GM10847 (cell line): ENCODE data around the gene SPHK2.

ENCODE experiments used
- POLR2A ChIP-seq: IDR thresholded peaks from 2 replicates; pipeline ENCODE4 v1.6.1; 2011; ENCODE audit not compliant: insufficient read length; ENCODE audit errors: extremely low read depth

SPHK2 gene

GRCh38 chr19:48628486-48629296 lies 9.4 kb downstream of the SPHK2 start:
- TF ChIP-seq POLR2A: no peak

GRCh38 chr19:48629297-48629598 lies 9.9 kb downstream of the SPHK2 start:
- no peak for TF ChIP-seq POLR2A

GRCh38 chr19:48629599-48630295 lies 10.4 kb downstream of the SPHK2 start:
- TF ChIP-seq POLR2A: no peak

DNA sequence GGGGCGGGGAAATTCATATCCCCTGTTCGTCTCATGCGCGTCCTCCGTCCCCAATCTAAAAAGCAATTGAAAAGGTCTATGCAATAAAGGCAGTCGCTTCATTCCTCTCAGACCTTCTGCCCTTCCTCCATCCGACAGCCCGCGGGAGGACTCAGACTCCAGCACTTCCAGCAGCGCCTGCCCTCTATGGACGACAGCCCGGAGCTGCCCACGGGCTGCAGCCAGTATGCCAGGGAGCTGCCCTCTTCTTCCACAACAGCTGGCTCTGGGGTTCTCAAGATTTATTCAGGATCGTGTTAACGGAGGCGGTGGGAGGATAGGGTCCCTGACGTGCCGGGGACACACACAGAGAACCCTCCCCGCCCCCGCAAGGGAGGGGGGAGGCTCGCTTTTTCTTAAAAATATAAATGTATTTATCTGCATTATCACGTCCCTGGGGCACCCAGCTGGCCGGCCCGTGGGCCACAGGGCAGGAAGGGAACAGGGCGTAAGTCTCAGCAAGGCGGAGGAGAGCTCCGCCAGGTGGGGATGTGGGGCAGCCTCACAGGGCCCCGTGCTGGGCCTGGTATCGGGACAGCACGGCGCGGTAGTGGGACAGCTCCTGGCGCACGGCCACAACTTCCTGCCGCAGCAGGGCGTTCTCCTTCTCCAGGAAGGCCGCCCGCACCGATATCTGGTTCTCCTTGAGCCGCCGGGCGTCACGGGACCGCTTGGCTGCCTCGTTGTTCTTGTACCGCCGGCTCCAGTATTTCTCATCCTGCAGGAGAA lies 11.2 kb downstream of the SPHK2 start:
- no peak for TF ChIP-seq POLR2A

DNA sequence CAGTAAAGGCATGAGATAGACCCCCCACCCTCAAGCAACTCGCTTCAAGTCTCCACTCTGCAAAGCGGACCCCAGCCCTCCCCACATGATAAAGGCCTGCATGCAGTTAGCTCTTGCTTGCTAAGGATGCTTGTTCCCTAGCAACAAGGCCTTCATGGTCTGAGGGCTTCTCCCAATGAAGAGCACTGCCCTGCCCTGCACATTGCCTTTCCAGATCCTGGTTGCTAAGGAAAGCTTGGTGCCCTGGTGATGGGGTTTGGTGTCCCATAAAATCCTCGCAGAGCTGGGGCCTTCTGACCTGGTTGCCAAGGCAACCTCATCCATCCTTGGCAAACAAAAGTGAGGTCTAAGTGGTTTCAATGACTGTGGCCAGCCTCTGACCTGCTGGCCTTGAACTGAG lies 11.9 kb downstream of the SPHK2 start:
- no peak for TF ChIP-seq POLR2A

GRCh38 chr19:48632692-48633147 lies 13.4 kb downstream of the SPHK2 start:
- TF ChIP-seq POLR2A: no peak

DNA sequence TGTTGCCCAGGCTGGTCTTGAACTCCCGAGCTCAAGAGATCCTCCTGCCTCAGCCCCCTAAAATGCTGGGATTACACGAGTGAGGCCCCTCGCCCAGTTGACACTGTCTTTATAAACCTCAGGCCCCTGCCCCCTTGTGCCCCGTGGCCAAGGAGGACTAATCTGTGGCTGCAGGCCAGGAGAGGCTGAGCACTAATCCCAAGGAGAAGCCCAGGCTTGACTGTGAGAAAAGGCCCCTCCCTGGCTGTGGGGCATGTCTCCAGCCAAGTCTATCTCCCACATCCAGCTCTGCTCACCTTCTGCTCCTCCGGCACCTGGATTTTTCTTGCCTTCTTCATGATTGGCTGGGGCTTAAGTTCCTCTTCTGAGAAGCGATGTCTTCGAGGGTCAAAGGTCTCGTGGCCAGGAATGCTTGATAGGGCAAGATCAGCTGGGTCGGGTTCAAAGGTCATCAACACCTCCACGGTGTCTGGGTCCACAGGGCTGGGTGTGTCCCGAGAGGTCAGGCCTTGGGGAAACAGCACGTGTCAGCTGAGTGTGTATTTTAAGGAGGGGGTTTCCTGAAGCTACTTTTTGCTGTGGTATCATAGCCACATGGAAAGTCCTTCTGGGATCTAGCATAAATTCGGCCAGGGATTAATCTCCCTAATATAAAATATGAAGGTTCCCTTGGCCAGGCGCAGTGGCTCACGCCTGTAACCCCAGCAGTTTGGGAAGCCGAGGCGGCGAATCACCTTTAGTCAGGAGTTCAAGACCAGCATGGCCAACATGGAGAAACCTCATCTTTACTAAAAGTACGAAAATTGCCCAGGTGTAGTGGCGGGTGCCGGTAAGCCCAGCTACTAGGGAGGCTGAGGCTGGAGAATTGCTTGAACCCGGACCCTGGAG lies 14.1 kb downstream of the SPHK2 start:
- TF ChIP-seq POLR2A: no peak

GRCh38 chr19:48634036-48634342 lies 14.7 kb downstream of the SPHK2 start:
- TF ChIP-seq POLR2A: no peak

DNA sequence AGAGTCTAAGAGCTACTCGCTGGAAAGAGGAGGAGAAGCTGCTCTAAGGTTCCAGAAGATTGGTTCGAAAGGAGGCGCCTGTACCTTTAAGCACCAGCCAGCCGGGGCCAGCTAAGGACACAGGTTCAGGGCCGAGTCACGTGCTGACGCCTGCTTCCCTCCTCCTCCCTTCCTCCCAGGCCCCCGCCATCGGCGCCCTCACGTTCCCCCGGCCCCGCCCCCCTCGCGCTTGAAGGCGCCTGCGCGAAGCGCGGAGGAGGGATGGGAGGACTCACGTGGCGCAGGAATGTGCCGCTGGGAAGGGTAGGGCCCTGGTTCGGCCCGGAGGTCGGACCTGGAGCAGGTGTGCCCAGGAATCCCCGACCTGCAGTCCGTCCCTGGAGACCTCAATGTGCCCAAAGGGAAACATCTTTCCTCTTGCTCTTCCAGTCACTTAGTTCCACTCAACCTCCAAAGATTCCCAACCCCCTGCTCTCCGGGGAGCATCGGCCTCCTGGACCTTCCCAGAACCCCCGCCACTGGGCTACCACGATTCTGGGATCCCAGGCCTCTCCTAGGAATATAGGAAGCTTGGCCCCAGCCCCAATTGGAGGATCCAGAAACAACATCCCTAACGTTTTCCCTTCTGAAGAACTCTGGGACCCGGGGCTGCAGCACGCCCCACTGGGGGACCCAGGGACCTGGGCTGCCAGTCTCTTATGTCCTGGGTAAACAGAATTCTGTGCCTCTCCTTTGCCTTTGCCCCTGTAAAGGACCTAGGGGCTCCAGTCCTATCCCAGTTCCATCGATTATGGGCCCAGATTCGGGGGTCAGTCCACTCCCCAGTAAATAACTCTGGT lies 15.3 kb downstream of the SPHK2 start:
- peak; percentile 37 for TF ChIP-seq POLR2A

GRCh38 chr19:48635263-48635965 lies 16.1 kb downstream of the SPHK2 start:
- no peak for TF ChIP-seq POLR2A

DNA sequence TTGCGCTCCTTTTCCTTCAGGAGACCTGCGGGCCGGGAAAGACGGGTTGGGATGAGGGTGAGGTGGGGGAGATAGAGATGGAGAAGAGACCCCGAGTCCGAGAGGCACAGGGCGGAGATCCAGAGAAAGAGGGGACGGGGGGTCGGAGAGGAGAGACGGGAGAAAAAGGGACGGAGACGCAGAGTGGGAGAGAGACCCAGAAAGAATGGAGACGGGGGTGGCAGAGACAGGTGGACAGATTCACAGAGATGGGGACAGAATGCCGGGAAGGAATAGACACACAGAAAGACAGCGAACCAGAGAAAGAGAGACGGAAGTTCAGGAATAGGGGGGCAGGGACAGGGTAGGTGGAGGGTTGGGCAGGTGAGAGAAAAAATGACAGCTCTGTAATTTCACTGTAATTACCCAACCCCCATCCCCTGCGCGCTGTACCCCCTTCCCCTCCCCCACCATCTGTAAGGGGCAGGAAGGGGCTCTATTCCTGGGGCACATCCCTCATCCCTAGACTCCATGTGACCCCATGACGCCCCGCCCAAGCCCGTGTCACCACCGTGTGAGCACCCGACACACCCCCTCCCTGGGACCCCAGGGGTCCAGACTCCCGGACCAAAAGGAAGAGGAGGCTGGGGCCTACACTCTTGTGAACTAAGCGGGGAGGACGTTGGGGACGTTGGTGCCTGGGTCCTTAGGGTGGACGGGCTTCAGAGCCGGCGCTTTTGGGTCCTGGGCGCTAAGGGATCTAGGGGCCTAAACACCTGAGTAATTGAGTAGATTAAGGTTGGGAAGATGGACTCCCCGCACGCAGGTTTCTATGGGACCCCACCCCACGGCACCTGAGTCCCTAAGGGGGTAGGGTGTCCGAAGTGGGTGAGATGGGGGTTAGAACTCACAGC lies 16.9 kb downstream of the SPHK2 start:
- no peak for TF ChIP-seq POLR2A

GRCh38 chr19:48636859-48637448 lies 17.6 kb downstream of the SPHK2 start, which contains the start of gene DBP:
TSS of gene DBP (minus strand) at chr19:48637379. CDS start at chr19:48636994, 385 bp downstream.
- no peak for TF ChIP-seq POLR2A
